ENCODE measurements around the gene EMC9.

GRCh38 chr14:24133735-24134134 lies 7.7 kb downstream of the EMC9 start:
- TF ChIP-seq CTCF (IDR thresholded peaks at IDR 0.05) (no peak), POLR2AphosphoS5 (IDR thresholded peaks at IDR 0.05) (no peak), POLR2A (IDR thresholded peaks at IDR 0.05) (no peak)
